EL (cell line): ENCODE results near the gene NRG3.
"Not testable (repeated sequence)": the region's sequence is repeated elsewhere in the genome, so short reads cannot be mapped to it uniquely, and the experiment has no call there.

Experiments used
- DNase-seq: peaks from one replicate; pipeline ENCODE4 v3.0.0-alpha.2; 2016

NRG3 gene

GRCh38 chr10:82308641-82309040 is 433.6 kb downstream of the NRG3 start:
- DNase-seq: no peak

- no peak for DNase-seq
Measured at GRCh38 chr10:82310839-82311238, 435.8 kb downstream of the NRG3 start.

DNA sequence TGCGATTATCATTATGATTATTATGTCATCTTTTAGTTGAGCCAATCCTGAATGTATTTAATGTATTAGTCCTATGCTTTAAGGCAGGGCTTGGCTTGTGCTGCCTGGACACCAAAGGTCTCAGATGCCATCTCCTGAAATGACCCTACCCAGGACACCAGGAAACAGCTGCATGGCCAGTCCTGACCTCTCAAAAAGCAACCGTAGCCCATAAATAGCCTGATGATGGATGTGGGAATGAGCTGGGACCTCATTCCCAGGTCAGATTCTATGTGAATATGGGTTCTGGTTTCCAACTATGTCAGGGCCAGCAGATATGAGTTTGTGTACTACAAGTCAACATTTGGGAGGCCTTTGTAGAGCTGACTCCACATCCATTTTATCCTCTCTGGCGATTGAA is 438.4 kb downstream of the NRG3 start:
- DNase-seq: no peak

DNA sequence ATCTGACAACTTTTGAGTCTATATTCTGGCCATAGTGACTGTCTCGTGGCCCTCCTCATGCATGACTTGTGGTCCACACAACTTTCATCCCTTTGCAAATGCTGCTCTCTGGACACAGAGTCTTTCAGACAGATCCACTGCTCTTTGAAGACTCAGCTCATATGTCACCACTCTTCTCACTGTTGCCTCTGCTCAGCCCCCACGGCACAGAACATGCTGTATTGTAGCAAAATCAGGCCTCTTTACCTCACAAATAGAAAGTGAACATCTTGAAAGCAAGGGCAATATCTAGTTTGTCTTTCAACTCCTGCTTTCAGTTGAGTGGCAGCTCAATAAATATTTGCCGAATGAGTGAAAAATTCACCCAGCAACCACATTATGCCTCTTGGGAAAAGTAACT is 443.5 kb downstream of the NRG3 start:
- no peak for DNase-seq

DNA sequence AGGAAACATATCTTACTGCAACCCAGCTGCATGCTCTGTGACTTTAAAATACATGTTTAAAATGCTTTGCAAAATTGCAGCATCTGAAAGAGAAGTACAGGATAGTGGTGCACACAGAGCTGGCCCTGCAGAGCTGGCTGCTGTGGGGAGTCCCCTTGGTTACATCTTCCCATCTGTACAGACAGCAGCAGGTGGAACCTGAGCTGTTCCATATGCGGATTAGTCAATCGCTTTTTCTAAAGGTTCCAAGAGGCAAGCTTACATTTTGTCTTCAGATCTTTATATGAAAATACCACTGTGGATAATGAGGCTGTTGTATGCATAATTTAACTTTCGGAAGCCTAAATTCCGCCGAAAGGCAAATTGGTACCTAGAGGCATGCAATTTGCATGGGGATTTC is 444.1 kb downstream of the NRG3 start:
- no peak for DNase-seq

DNA sequence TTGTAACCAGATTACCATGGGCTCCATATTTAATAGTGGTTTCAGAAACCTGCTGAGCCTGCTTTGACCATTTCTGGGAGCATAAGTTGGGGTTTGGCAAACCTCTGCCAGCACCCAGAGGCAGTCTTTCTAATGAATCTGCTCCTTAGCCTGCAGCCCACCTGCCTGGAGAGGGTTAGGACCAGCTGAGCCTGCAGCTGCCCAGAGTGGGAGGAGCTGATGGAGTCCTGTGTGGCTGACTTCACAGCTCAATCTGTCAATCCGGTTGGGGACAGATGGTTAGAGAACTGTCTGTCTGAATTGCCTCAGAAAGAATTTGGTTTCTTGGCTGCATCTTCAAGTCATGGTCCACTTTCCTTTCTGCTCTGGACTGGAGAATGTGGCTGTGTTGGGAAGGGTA is 444.6 kb downstream of the NRG3 start:
- no peak for DNase-seq

DNA sequence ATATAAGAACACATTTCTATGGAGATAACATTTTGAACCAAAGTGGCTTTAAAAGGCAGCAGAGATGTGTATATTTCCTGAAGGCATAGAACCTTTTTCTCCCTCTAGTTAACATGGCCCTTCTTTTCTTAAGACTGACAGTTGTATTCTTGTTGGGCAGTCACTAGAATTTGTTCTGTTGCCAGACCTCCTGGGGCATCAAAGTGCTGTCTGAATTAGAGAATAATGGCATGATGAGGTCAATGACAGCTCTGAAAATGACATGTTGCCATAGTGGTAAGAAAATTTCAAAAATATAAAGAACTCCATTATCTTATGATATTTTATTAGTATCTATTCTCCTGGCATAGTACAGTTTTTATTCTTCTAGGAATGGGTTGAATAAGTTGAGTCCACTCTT is 446.7 kb downstream of the NRG3 start:
- no peak for DNase-seq

DNA sequence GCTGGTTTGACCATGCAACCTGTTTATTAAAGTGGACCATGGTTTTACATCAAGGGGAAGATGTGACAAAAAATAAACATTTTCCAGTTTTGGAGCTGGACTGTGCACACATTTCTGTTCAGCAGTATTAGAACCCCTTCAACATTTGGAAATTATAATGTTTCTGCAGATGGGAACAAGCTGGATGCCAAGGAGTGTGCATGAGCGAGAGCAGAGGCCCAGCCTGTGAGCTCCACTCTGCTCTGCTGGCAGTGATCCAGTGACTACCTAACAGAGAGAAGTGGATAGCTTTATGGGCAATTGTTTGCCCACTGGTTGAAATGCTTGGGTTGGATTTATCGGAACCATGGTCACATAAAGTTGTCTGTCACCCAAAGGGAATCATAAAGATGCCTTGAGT is 456.7 kb downstream of the NRG3 start:
- DNase-seq: no peak

GRCh38 chr10:82335831-82336230 is 460.8 kb downstream of the NRG3 start:
- DNase-seq: no peak

GRCh38 chr10:82340166-82340565 is 465.2 kb downstream of the NRG3 start:
- DNase-seq: no peak

DNA sequence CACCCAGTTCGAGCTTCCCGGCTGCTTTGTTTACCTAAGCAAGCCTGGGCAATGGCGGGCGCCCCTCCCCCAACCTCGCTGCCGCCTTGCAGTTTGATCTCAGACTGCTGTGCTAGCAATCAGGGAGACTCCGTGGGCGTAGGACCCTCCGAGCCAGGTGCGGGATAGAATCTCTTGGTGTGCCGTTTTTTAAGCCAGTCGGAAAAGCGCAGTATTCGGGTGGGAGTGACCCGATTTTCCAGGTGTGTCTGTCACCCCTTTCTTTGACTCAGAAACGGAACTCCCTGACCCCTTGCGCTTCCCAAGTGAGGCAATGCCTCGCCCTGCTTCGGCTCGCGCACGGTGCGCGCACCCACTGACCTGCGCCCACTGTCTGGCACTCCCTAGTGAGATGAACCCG is 474.6 kb downstream of the NRG3 start:
- DNase-seq: not testable (repeated sequence)

DNA sequence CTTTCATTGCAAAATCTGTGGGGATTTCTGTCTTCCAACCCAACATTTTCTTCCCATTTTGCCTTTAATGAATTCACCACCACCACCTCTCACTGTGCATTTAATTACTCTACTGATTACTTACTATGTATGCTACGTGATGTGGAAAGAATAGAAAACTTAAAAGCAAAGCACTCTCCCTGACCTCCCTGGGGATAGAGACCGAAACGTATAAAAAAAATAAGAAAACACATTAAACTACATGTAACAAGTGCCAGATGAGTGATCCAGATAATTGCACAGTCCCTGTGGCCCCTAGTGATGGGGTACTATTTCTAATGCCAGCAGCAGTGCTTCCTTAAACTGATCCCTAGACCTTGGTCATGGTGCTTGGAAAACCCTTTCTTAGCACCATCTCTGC is 478.4 kb downstream of the NRG3 start:
- DNase-seq: no peak

DNA sequence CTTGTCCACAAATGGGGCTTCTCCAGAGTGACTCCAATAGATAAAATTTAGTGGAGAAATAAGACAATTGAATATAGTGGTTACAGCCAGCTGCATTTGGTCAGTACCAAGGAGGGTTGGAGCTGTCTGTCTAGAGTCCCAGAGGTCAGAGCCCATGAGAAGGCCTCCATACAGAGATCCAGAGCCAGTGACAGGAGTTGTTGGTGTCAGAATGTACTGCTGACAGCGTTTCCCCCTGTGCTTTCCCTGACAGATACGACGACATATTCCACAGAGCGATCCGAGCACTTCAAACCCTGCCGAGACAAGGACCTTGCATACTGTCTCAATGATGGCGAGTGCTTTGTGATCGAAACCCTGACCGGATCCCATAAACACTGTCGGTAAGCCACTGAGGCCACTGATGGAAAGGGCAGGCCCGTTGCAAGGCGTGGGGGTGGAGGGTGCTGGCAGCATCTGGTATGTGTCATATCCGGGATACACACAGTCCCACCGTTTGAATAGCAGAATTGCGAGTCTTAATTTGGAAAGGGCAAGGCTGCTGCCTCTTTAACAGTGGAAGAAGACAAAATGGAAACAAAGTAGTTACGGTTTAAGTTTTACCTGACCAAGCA is 483.6 kb downstream of the NRG3 start:
- no peak for DNase-seq

DNA sequence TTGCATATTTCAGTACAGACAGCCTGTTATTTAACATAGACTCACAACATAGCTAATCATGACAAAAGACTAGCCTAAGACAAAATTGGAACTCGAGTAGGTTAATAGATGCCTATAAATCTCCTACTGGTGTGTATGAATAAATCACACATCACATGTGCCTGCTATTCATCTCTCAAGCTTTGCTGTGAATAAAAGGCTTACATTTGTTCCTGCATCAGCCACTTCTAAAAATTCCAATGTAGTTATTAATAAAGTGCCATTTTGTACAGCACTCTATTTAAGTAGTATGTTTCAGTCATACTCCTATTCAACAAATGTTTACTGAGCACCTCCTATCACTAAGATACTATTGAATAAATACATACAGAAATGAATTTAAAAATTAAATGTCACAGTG is 486.3 kb downstream of the NRG3 start:
- DNase-seq: no peak

DNA sequence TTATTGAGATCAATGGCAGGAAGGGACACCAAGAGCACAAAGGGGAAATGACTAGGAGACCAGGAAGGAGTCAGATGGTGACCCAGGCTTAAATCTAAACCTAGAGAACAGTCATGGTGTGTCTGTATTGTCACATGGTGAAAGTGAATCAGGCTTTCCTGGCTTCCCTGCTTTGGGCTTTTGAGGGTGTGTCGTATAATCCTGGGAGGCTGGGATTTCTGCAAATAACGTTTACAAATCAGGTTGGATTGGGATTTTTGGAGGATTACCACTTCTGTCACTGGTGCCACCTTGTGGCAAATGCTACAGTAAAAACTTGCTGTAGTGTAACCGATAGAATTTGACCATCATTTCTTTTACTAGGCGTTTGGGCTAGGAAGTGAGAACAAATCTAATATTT is 502.6 kb downstream of the NRG3 start:
- DNase-seq: no peak

DNA sequence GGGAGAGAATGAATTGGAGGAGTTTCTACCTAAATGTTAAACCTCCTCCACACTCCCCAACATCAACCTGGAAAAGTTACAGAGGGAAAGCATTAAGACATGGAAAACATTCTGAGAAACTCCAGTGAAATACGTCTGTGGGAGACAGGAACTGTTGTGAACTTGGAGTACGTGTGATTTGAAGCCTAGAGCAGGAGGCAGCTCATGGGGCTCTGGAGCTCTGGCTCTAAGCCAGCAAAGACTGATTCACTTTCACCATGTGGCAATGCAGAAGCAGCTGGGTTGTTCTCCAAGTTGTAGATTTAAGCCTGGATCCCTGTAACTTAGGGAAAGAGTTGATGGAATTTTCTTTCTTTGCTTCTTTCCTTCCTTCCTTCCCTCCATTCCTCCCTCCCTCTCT is 503.2 kb downstream of the NRG3 start:
- peak; percentile 0 for DNase-seq

DNA sequence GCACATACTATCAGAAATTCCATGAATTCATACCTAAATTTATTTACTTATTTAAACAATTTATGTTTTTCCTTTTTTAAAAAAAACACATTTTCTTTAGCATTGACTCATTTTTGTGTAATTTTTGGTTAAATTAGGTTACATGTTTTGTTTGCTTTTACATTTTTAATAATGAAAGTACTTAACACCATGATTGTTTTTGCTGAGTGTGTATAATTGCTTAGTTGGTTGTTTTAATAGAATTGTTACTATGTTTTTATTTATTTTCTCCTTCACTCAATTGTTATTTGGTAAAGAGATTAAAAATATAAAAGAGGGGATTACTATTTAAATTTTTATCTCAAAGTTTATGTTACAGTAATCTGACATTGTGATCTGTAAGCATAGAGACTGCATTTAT is 508.4 kb downstream of the NRG3 start:
- DNase-seq: no peak

GRCh38 chr10:82390866-82391658 is 516.1 kb downstream of the NRG3 start:
- no peak for DNase-seq

DNA sequence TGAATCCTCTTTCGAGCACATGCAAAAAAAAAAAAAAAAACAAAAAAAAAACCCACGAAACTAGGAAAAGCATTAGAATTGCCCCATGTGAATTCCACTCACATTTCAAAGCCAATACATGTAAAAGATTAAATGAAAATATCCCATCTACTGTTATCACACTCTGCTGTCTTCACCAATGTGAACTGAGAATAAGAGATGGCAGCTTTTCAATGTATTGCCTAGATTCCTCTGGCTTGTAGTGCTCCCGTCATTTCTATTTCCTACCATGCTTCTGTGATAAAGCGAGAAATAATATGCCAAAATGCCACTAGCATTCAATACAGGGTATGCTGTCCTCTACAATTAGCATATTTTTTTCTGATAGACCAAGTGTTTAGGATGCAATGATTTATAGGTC is 517.0 kb downstream of the NRG3 start:
- no peak for DNase-seq

DNA sequence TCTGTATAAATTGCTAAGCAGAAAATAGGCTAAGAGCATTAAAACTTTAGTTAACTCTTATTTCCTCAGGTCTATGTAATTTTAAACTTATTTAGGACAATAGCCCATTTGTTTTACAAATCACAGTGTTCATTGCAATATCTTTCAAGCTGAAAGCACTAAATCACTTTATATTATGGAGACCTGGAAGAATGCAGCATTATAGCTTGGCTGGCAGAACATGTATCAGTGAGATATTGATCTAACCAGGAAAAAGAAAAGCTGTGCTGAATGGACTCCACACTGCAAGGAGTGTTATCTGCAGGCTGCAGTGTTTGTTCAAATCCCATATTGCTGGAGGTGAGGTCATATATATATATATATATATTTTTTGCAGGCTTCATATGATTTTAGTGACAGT is 517.5 kb downstream of the NRG3 start:
- DNase-seq: no peak

- no peak for DNase-seq
Measured at GRCh38 chr10:82394122-82394521, 519.1 kb downstream of the NRG3 start.

DNA sequence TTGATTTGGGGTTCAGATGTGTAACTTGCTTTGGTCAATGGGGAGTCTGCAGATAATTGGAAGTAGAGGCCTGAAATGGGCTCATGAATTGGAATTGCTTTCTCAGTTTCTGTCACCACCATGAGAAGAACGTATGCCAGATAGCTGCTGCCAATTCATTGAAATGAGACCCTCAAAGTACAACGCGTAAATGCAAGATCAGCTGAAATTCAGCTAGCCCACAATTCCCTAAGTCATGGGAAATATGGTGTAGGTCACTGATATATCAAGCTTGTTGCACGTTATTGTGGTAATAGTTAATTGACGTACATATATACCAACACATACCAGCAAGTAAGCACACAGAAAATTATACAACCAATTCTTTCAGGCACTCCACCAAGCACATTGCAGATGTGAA is 520.0 kb downstream of the NRG3 start:
- DNase-seq: no peak

DNA sequence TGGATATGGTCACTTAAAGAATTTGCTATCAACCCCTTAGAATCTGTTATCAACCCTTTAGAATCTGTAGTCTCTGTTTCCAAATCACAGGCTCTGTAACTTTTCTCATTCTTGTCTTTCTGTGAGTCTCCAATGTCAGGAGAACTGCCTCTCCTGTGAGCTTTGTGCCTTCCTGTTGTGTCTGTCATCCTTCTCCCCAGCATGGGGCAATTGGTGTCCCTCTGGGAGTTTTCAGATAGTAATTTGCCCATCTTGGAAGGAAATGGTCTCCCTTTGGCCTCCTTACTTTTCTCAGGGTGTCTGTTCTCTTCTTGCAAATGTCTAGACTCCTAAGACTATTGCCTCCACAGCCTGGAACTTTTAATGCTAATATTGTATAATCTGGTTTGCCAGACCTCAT is 521.9 kb downstream of the NRG3 start:
- DNase-seq: no peak

GRCh38 chr10:82397854-82398253 is 522.9 kb downstream of the NRG3 start:
- DNase-seq: no peak

GRCh38 chr10:82399850-82400249 is 524.9 kb downstream of the NRG3 start:
- no peak for DNase-seq
